A549 (cell line): ENCODE results near the gene EZH1. TPM values are rescaled to one million over a fixed set of nuclear protein-coding genes. Genes with fewer than 3 reads are reported as not detected.

Experiments
- ATAC-seq, 2 experiments: fragments of 200-7000 bp in 1 of 2; fragments of >200 bp in 1 of 2; cut with Nextera tagmentation in 1 of 2; cut with Tn5 transposase in 1 of 2; 3 replicates each; pipeline versions ENCODE4 v1.8.0 to v1.9.1; 2018 to 2020; ENCODE audit warnings: mild to moderate bottlenecking in 1 of 2, moderate library complexity in 1 of 2
- CTCF ChIA-PET: fragments of 300-600 bp; sonication (Branson Sonifier 250); formaldehyde crosslinking; extraction: SDS; loops from one replicate; lab custom pipeline; 2021; ENCODE audit warnings: antibody characterized with exemption, inconsistent platforms; lab: Yijun Ruan, JAX
- POLR2A ChIA-PET: fragments of 350-600 bp; formaldehyde crosslinking; extraction: SDS; loops from one replicate; lab custom pipeline; 2021; ENCODE audit warnings: antibody characterized with exemption, inconsistent platforms; lab: Yijun Ruan, JAX
- DNase-seq, 2 experiments: peaks; one replicate each; pipeline versions ENCODE4 v3.0.0 to v3.0.0-alpha.2; 2011 to 2016; ENCODE audit warnings: low read depth in 1 of 2, low spot score in 1 of 2
- FAIRE-seq: peaks from 2 replicates; lab custom pipeline; 2011; peaks lifted over from hg19 to GRCh38; lab: Jason Lieb, UNC
- H3K27ac ChIP-seq, 2 experiments: fragments of >200 bp; sonication (Bioruptor Twin); formaldehyde crosslinking; 3 replicates each; pipeline ENCODE4 v1.5.1; 2016 to 2017
- H3K4me1 ChIP-seq: fragments of >200 bp; sonication (Bioruptor Twin); formaldehyde crosslinking; 3 replicates; pipeline ENCODE4 v1.6.1; 2016
- H3K4me2 ChIP-seq: fragments of >200 bp; sonication (Bioruptor Twin); formaldehyde crosslinking; 3 replicates; pipeline ENCODE4 v1.6.1; 2016
- H3K4me3 ChIP-seq: fragments of >200 bp; sonication (Bioruptor Twin); formaldehyde crosslinking; 3 replicates; pipeline ENCODE4 v1.5.1; 2016
- H3K9me3 ChIP-seq: fragments of >200 bp; sonication (Bioruptor Twin); formaldehyde crosslinking; 3 replicates; pipeline ENCODE4 v1.6.1; 2016
- ATOH8 ChIP-seq: fragments of 250-450 bp; sonication (Bioruptor Pico); IDR thresholded peaks from 2 replicates; pipeline ENCODE4 v1.5.0; 2020; ENCODE audit warnings: low read depth, mild to moderate bottlenecking, moderate library complexity
- BHLHE40 ChIP-seq: IDR thresholded peaks from 2 replicates; pipeline ENCODE4 v1.6.1; 2012; ENCODE audit warnings: low read depth, low read length, inconsistent platforms
- CBX8 ChIP-seq: fragments of 200-600 bp; sonication (generic); IDR thresholded peaks from 2 replicates; pipeline ENCODE4 v1.6.1; 2016
- CHD4 ChIP-seq: fragments of 200-600 bp; sonication (generic); IDR thresholded peaks from 2 replicates; pipeline ENCODE4 v1.6.1; 2016; ENCODE audit warnings: antibody characterized with exemption, mild to moderate bottlenecking, borderline replicate concordance
- CTCF ChIP-seq: fragments of >200 bp; sonication (Bioruptor Twin); formaldehyde crosslinking; IDR thresholded peaks from 3 replicates; pipeline ENCODE4 v1.5.1; 2016
- EHF ChIP-seq: fragments of 250-450 bp; sonication (Bioruptor Pico); IDR thresholded peaks from 2 replicates; pipeline ENCODE4 v1.5.0; 2020; ENCODE audit warnings: mild to moderate bottlenecking
- ESRRA ChIP-seq: fragments of 150-350 bp; IDR thresholded peaks from 2 replicates; pipeline ENCODE4 v1.6.1; 2014; ENCODE audit warnings: mild to moderate bottlenecking, low read length, borderline replicate concordance
- HDAC2 ChIP-seq: fragments of 200-600 bp; sonication (generic); IDR thresholded peaks from 2 replicates; pipeline ENCODE4 v1.6.1; 2016
- JUN ChIP-seq, 2 experiments: fragments of >200 bp; sonication (Bioruptor Twin); formaldehyde crosslinking; IDR thresholded peaks; 2 replicates in 1 of 2; 3 replicates in 1 of 2; pipeline ENCODE4 v1.6.1; 2016 to 2017
- MAFK ChIP-seq: fragments of 450-650 bp; IDR thresholded peaks from 2 replicates; pipeline ENCODE4 v1.6.1; 2014; ENCODE audit not compliant: partially characterized antibody
- MYC ChIP-seq: IDR thresholded peaks from 2 replicates; pipeline ENCODE4 v1.6.1; 2012; ENCODE audit warnings: mild to moderate bottlenecking, inconsistent platforms, low read length, improper control_type of control experiment, borderline replicate concordance
- PHF8 ChIP-seq: fragments of 200-600 bp; sonication (generic); IDR thresholded peaks from 2 replicates; pipeline ENCODE4 v1.6.1; 2016; ENCODE audit warnings: low read depth, mild to moderate bottlenecking, antibody characterized with exemption, moderate library complexity, borderline replicate concordance
- POLR2AphosphoS2 ChIP-seq: conservative IDR thresholded peaks from 2 replicates; pipeline ENCODE4 v1.6.1; 2012; ENCODE audit warnings: low read length, improper control_type of control experiment, inconsistent platforms
- RARB ChIP-seq: fragments of 250-450 bp; sonication (Bioruptor Pico); IDR thresholded peaks from 2 replicates; pipeline ENCODE4 v1.8.0; 2021; ENCODE audit warnings: mild to moderate bottlenecking, moderate library complexity
- REST ChIP-seq: fragments of 200-600 bp; sonication (generic); IDR thresholded peaks from 2 replicates; pipeline ENCODE4 v1.6.1; 2016; ENCODE audit warnings: antibody characterized with exemption, mild to moderate bottlenecking, moderate library complexity
- SREBF2 ChIP-seq: fragments of 450-650 bp; IDR thresholded peaks from 2 replicates; pipeline ENCODE4 v1.6.1; 2014; ENCODE audit warnings: mild to moderate bottlenecking, moderate library complexity
- ZC3H11A ChIP-seq: fragments of 450-650 bp; IDR thresholded peaks from 2 replicates; pipeline ENCODE4 v1.6.1; 2014; ENCODE audit warnings: antibody characterized with exemption, mild to moderate bottlenecking
- WGBS: methylation state at CpG from one replicate; pipeline ENCODE4 v1.1.6; 2017; ENCODE audit errors: missing lambda C conversion rate; 5-methylcytosine and 5-hydroxymethylcytosine counted together
- polyA plus RNA-seq, 4 experiments: library from polyadenylated mRNA; depleted of rRNA in 3 of 4; stranded (reverse); fragments of >200 nt; fragmentation: RNase III in 1 of 4; extraction: RNeasy Plus Mini Kit Qiagen cat#74134 plus additional on column Dnase treatment in 1 of 4; gene quantifications; 2 replicates in 3 of 4; 3 replicates in 1 of 4; pipeline ENCODE4 v1.2.3, GENCODE V29; 2011 to 2017
- TF ChIP-seq, protein P1 (sequence below): fragments of >200 bp; sonication (Bioruptor Twin); formaldehyde crosslinking; IDR thresholded peaks from 2 replicates; pipeline ENCODE4 v1.6.1; 2016
- TF ChIP-seq, protein P2 (sequence below): fragments of 150-350 bp; IDR thresholded peaks from 2 replicates; pipeline ENCODE4 v1.6.1; 2014; ENCODE audit warnings: low read depth, mild to moderate bottlenecking, low read length
- TF ChIP-seq, protein P3 (sequence below): IDR thresholded peaks from 2 replicates; pipeline ENCODE4 v1.6.1; 2012

Gene EZH1
- polyA plus RNA-seq, 2 of the 4 experiments (the other 2 are of a cell fraction): 20.1 to 41.1 TPM

- CTCF ChIA-PET: interaction anchor here (0.6 to 2.1 kb wide), 8 partner anchors 14 to 202 kb away, joined by 3 to 8 read pairs (median 4); partner anchors contain the start of genes BECN1, CNTD1 and COA3
- WGBS: 80% methylated on average over 49 of the region's 65 CpGs
- TF ChIP-seq ATOH8 (CRISPR knock-in tag): no peak
- TF ChIP-seq HDAC2: no peak
- no peak for TF ChIP-seq CHD4
- no peak for TF ChIP-seq SREBF2
- TF ChIP-seq ZC3H11A: no peak
- TF ChIP-seq JUN (IDR thresholded peaks at IDR 0.05): 0 out of 5 replicates have a peak, but pooled peaks of 1 of the 2 experiments have one; percentile 34
- no peak for TF ChIP-seq POLR2AphosphoS2
- Histone ChIP-seq H3K9me3 (no peaks in the 10 kb centered on the region), H3K4me1 (peaks cover 33% of the 10 kb centered on the region), H3K4me2 (peak within 1 kb of the TSS; percentile 34), H3K4me3 (no peak within 1 kb of the TSS), H3K27ac (peak within 1 kb of the TSS in 1 of 2 experiments; percentile 46; a peak in 3 of 6 replicates)
- ATAC-seq (peak in 1 of 2 experiments; percentile 46; a peak in 3 of 6 replicates), DNase-seq (peak in 1 of 2 experiments; percentile 36), FAIRE-seq (no peak)
- POLR2A ChIA-PET: interaction anchor here (1.5 kb wide), 1 partner anchor 44 kb away, joined by 5 read pairs; the partner anchor contains the start of gene BECN1
Observed at GRCh38 chr17:42779936-42780850, 35.4 kb upstream of the EZH1 start, which contains the start of gene WNK4. WNK4 (plus strand) TSS chr17:42780610; CDS start chr17:42780699, 89 bp downstream.

- H3K4me3 ChIP-seq: no peak overlapping the region
Observed at GRCh38 chr17:42779304-42779935, 34.6 kb upstream of the EZH1 start.

More at GRCh38 chr17:42779304-42779935, 34.6 kb upstream of the EZH1 start:
- H3K4me2 ChIP-seq: peak overlapping the region; percentile 34; the same call in 2 of the 3 replicates
- no peaks in the 10 kb centered on the region for H3K9me3 ChIP-seq
- TF ChIP-seq, protein P1, sequence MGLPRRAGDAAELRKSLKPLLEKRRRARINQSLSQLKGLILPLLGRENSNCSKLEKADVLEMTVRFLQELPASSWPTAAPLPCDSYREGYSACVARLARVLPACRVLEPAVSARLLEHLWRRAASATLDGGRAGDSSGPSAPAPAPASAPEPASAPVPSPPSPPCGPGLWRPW: no peak
- TF ChIP-seq ESRRA (no peak), MYC (no peak), CBX8 (no peak), SREBF2 (no peak), CHD4 (no peak), ATOH8 (CRISPR knock-in tag) (no peak), REST (no peak), ZC3H11A (no peak), PHF8 (no peak), BHLHE40 (no peak), CTCF (no peak), RARB (CRISPR knock-in tag) (no peak), EHF (CRISPR knock-in tag) (no peak), MAFK (no peak)
- TF ChIP-seq, protein P2, sequence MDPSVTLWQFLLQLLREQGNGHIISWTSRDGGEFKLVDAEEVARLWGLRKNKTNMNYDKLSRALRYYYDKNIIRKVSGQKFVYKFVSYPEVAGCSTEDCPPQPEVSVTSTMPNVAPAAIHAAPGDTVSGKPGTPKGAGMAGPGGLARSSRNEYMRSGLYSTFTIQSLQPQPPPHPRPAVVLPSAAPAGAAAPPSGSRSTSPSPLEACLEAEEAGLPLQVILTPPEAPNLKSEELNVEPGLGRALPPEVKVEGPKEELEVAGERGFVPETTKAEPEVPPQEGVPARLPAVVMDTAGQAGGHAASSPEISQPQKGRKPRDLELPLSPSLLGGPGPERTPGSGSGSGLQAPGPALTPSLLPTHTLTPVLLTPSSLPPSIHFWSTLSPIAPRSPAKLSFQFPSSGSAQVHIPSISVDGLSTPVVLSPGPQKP: no peak
- TF ChIP-seq, protein P3, sequence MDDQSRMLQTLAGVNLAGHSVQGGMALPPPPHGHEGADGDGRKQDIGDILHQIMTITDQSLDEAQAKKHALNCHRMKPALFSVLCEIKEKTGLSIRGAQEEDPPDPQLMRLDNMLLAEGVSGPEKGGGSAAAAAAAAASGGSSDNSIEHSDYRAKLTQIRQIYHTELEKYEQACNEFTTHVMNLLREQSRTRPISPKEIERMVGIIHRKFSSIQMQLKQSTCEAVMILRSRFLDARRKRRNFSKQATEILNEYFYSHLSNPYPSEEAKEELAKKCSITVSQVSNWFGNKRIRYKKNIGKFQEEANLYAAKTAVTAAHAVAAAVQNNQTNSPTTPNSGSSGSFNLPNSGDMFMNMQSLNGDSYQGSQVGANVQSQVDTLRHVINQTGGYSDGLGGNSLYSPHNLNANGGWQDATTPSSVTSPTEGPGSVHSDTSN: no peak
- DNase-seq: no peak
- ChIA-PET CTCF (interaction anchor here (1.3 to 1.9 kb wide), 5 partner anchors 14 to 63 kb away, joined by 3 to 8 read pairs (median 4); partner anchors contain the start of genes BECN1, CNTD1 and COA3), POLR2A (no interaction called here)
- H3K4me1 ChIP-seq: peaks cover 41% of the 10 kb centered on the region
- H3K27ac ChIP-seq: peak overlapping the region in 1 of 2 experiments; percentile 46; a peak in 2 of 6 replicates
- FAIRE-seq: no peak
- peak in 1 of 2 experiments; percentile 3; a peak in 2 of 6 replicates for ATAC-seq
- 81% methylated on average over 3 of the region's 3 CpGs for WGBS
